B cell (primary cell): ENCODE results near the gene PRRC2A. TPM values are rescaled to one million over a fixed set of nuclear protein-coding genes. Genes with fewer than 3 reads are reported as not detected.

Experiments used
- ATAC-seq: fragments of 200-7000 bp; cut with Tn5 transposase; one replicate; pipeline ENCODE4 v1.10.0; 2021; ENCODE audit warnings: low read depth, mild to moderate bottlenecking, moderate number of reproducible peaks, moderate library complexity
- CTCF ChIA-PET: fragments of 350-600 bp; sonication (Branson Sonifier 250); formaldehyde crosslinking; loops from one replicate; lab custom pipeline; 2021; ENCODE audit warnings: antibody characterized with exemption, inconsistent platforms; lab: Charles Lee
- POLR2A ChIA-PET: fragments of 350-600 bp; sonication (Branson Sonifier 250); formaldehyde crosslinking; loops from one replicate; lab custom pipeline; 2021; ENCODE audit warnings: antibody characterized with exemption; lab: Charles Lee
- DNase-seq: peaks from one replicate; pipeline ENCODE4 v3.0.0; 2013
- H2AFZ ChIP-seq: 2 replicates; pipeline ENCODE4 v1.6.1; 2012; ENCODE audit warnings: mild to moderate bottlenecking, low read depth, low read length; ENCODE audit not compliant: insufficient read depth, poor library complexity, severe bottlenecking
- H3K27ac ChIP-seq, 2 donors: 1 replicate in 1 of 2; 2 replicates in 1 of 2; pipeline ENCODE4 v1.5.1; 2012 to 2013; ENCODE audit warnings: low read length in 2 of 2, mild to moderate bottlenecking in 2 of 2, moderate library complexity in 1 of 2
- H3K27me3 ChIP-seq, 4 experiments: fragments of 200-600 bp in 1 of 4; sonication (generic) in 1 of 4; replicated peaks in 1 of 4; 1 replicate in 2 of 4; 2 replicates in 2 of 4; pipeline versions ENCODE4 v1.6.1 to v1.7.0; 2013 to 2016; ENCODE audit warnings: low read length in 3 of 4, mild to moderate bottlenecking in 2 of 4, mixed read lengths in 1 of 4, moderate library complexity in 1 of 4; ENCODE audit not compliant: insufficient read depth in 4 of 4, control insufficient read depth in 3 of 4; ENCODE audit errors: control extremely low read depth in 1 of 4
- H3K36me3 ChIP-seq, 2 experiments: replicated peaks in 1 of 2; 1 replicate in 1 of 2; 2 replicates in 1 of 2; pipeline versions ENCODE4 v1.6.1 to v1.7.1; 2013; ENCODE audit warnings: low read length in 1 of 2; ENCODE audit not compliant: insufficient read depth in 2 of 2, control insufficient read depth in 1 of 2; ENCODE audit errors: control extremely low read depth in 1 of 2, extremely low read depth in 1 of 2
- H3K4me1 ChIP-seq, 2 donors: fragments of 200-600 bp in 1 of 2; sonication (generic) in 1 of 2; 1 replicate in 1 of 2; 2 replicates in 1 of 2; pipeline versions ENCODE4 v1.5.1 to v1.6.1; 2013 to 2017; ENCODE audit warnings: low read length in 2 of 2; ENCODE audit not compliant: control insufficient read depth in 2 of 2, insufficient read depth in 2 of 2
- H3K4me2 ChIP-seq: replicated peaks from 2 replicates; pipeline ENCODE3; 2012; ENCODE audit warnings: mild to moderate bottlenecking, low read depth, low read length; ENCODE audit not compliant: poor library complexity, severe bottlenecking
- H3K4me3 ChIP-seq, 5 experiments: fragments of 200-600 bp in 1 of 5; sonication (generic) in 1 of 5; 1 replicate in 3 of 5; 2 replicates in 2 of 5; pipeline versions ENCODE4 v1.5.1 to v1.7.0; 2011 to 2016; ENCODE audit warnings: low read length in 4 of 5, mild to moderate bottlenecking in 4 of 5, low read depth in 2 of 5, control low read depth in 1 of 5, moderate library complexity in 1 of 5; ENCODE audit not compliant: insufficient read depth in 1 of 5; ENCODE audit errors: control extremely low read depth in 1 of 5, extremely low read depth in 1 of 5
- H3K79me2 ChIP-seq: fragments of 200-600 bp; sonication (generic); one replicate; pipeline ENCODE4 v1.6.0; 2016; ENCODE audit warnings: low read length; ENCODE audit not compliant: control insufficient read depth, insufficient read depth
- H3K9ac ChIP-seq: fragments of 200-600 bp; sonication (generic); 2 replicates; pipeline ENCODE4 v1.6.1; 2017; ENCODE audit warnings: mild to moderate bottlenecking, low read length, moderate library complexity
- H3K9me3 ChIP-seq, 3 donors: one replicate each; pipeline versions ENCODE4 v1.6.1 to v1.7.1; 2013; ENCODE audit warnings: low read length in 2 of 3; ENCODE audit not compliant: control insufficient read depth in 2 of 3, insufficient read depth in 1 of 3; ENCODE audit errors: control extremely low read depth in 1 of 3
- H4K20me1 ChIP-seq: 2 replicates; pipeline ENCODE4 v1.6.0; 2012; ENCODE audit warnings: mild to moderate bottlenecking, low read length; ENCODE audit not compliant: insufficient read depth, control insufficient read depth, poor library complexity, severe bottlenecking
- H3K27ac Mint-ChIP-seq: one replicate; pipeline ENCODE4 v1.8.0; 2021; ENCODE audit warnings: mixed read lengths
- H3K27me3 Mint-ChIP-seq: one replicate; pipeline ENCODE4 v1.8.0; 2021; ENCODE audit warnings: mixed read lengths
- H3K4me1 Mint-ChIP-seq: one replicate; pipeline ENCODE4 v1.8.0; 2021; ENCODE audit warnings: mixed read lengths
- H3K4me3 Mint-ChIP-seq: one replicate; pipeline ENCODE4 v1.8.0; 2021; ENCODE audit warnings: mixed read lengths
- H3K9me3 Mint-ChIP-seq: one replicate; pipeline ENCODE4 v1.8.0; 2022; ENCODE audit warnings: mixed read lengths; ENCODE audit not compliant: insufficient read depth
- EZH2 ChIP-seq: IDR thresholded peaks from 2 replicates; pipeline ENCODE4 v1.6.1; 2012; ENCODE audit warnings: borderline replicate concordance, low read depth, mild to moderate bottlenecking, moderate library complexity, low read length; ENCODE audit not compliant: insufficient read depth, poor library complexity, severe bottlenecking
- WGBS: methylation state at CpG from one replicate; pipeline ENCODE4 v1.1.5; 2013; ENCODE audit warnings: missing lambda C conversion rate; ENCODE audit not compliant: insufficient coverage; 5-methylcytosine and 5-hydroxymethylcytosine counted together
- intact Hi-C: fragments of 100-400 bp; cut with micrococcal nuclease; formaldehyde crosslinking; loops from one replicate; pipeline ENCODE4 v1.10.0; 2022
- polyA plus RNA-seq: library from polyadenylated mRNA; depleted of rRNA; stranded (reverse); fragments of >200 nt; gene quantifications from 2 replicates; pipeline ENCODE4 v1.2.3, GENCODE V29; 2012
- total RNA-seq, 2 donors: library from RNA; stranded (reverse); fragments of 120-200 nt in 1 of 2; gene quantifications; 1 replicate in 1 of 2; 2 replicates in 1 of 2; pipeline versions ENCODE4 v1.2.3 to v1.2.4, GENCODE V29; 2013 to 2022
- TF ChIP-seq, protein P1 (sequence below): fragments of 200-600 bp; IDR thresholded peaks from one replicate; pipeline ENCODE4 v1.8.0; 2022; ENCODE audit warnings: antibody characterized with exemption, mild to moderate bottlenecking

Gene PRRC2A
- total and polyA plus RNA-seq, 2 donors (not counting 1 experiment from before 2014, with no cell fraction given) = 153 to 265 TPM

DNA sequence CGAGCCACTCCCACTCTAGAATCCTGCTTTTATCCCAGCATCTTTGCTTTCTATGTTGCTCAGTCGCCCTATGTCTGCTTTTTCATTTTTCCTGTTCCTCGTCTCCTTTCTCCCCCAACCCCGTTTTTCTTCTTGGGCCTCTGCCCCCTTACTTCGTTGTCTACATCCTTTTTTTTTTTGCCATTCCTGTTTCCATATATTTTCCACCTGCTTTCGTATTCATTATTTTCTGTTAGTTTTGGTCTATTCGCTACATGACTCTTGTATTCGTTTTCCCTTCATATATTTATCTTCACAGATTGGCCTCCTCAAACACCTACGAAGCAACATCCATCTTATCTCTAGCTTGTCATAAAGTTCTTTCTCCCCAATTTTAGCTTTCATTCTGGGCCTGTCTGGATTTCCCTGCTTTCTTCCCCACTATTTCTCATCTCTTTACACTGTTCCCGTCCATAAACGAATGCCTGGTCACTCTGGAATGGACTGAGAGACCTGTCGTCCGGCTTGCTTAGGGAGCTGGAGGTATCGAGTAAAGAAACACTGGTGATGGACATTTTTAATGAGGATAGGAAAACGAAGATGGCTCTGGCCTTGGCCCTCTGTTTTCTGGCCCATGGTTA is 915 bp downstream of the PRRC2A start:
- DNase-seq (no peak), ATAC-seq (no peak)
- intact Hi-C loops = loop anchor here (5.0 kb wide), 3 partner anchors 186 to 336 kb away; partner anchors contain the start of genes EHMT2, LSM2, NELFE and SKIC2
- Mint-ChIP-seq H3K4me1 (peaks cover 31% of the 10 kb centered on the region), H3K4me3 (peak overlapping the region; percentile 86), H3K27me3 (no peaks in the 10 kb centered on the region), H3K9me3 (no peaks in the 10 kb centered on the region), H3K27ac (peak overlapping the region; percentile 95)
- Histone ChIP-seq H3K27me3 (no peaks in the 10 kb centered on the region), H2AFZ (peak overlapping the region; percentile 70), H4K20me1 (peaks cover 6% of the 10 kb centered on the region), H3K4me1 (peaks cover 12 to 21% of the 10 kb centered on the region in 2 donors), H3K79me2 (peaks cover 21% of the 10 kb centered on the region), H3K4me3 (peak overlapping the region; percentile 69 to 90 (median 84)), H3K36me3 (peaks cover 5 to 40% of the 10 kb centered on the region in 2 experiments), H3K27ac (peak overlapping the region; percentile 97 to 99), H3K9me3 (peaks cover 0 to 6% (median 0%) of the 10 kb centered on the region in 3 donors), H3K4me2 (peak overlapping the region; percentile 90), H3K9ac (peak overlapping the region; percentile 90)
- ChIA-PET CTCF (interaction anchor here (1.0 to 2.3 kb wide), 5 partner anchors 14 to 70 kb away, joined by 4 to 11 read pairs (median 5); partner anchors contain the start of gene BAG6), POLR2A (interaction anchor here (0.6 to 1.7 kb wide), 7 partner anchors 17 to 173 kb away, joined by 3 to 7 read pairs (median 5); partner anchors contain the start of genes BAG6, C6orf47, LST1 and NCR3)
- no peak for TF ChIP-seq EZH2
- TF ChIP-seq, protein P1, sequence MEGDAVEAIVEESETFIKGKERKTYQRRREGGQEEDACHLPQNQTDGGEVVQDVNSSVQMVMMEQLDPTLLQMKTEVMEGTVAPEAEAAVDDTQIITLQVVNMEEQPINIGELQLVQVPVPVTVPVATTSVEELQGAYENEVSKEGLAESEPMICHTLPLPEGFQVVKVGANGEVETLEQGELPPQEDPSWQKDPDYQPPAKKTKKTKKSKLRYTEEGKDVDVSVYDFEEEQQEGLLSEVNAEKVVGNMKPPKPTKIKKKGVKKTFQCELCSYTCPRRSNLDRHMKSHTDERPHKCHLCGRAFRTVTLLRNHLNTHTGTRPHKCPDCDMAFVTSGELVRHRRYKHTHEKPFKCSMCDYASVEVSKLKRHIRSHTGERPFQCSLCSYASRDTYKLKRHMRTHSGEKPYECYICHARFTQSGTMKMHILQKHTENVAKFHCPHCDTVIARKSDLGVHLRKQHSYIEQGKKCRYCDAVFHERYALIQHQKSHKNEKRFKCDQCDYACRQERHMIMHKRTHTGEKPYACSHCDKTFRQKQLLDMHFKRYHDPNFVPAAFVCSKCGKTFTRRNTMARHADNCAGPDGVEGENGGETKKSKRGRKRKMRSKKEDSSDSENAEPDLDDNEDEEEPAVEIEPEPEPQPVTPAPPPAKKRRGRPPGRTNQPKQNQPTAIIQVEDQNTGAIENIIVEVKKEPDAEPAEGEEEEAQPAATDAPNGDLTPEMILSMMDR = no peak
- 43% methylated on average over 13 of the region's 15 CpGs for WGBS

DNA sequence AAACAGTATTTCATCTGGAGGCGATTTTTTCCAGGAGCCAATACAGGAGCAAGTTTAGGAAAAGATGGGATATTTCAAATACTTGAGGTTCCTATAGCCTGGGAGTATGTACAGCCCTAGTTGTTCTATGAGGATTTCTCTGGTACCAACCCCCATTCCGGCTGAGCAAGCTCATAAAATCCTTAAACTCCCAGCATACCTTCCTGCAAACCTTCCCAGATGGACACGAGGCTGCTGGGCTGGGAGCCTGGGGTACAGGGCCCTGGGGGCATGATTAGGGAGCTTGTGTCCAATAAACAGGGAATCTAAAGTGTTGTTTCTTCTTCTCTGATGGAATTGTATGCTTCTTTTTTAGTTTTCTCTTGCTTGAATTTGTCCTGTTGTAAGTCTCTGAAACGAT is 1.5 kb downstream of the PRRC2A start:
- peak overlapping the region; percentile 90 for H3K9ac ChIP-seq
- no peaks in the 10 kb centered on the region for H3K27me3 ChIP-seq
- Mint-ChIP-seq H3K4me3 (peak overlapping the region; percentile 86), H3K27ac (peak overlapping the region; percentile 95), H3K4me1 (peaks cover 25% of the 10 kb centered on the region), H3K27me3 (no peaks in the 10 kb centered on the region), H3K9me3 (no peaks in the 10 kb centered on the region)
- H3K9me3 ChIP-seq = peaks cover 0 to 6% (median 0%) of the 10 kb centered on the region in 3 donors
- 30% methylated on average over 2 of the region's 4 CpGs for WGBS
- intact Hi-C loops = loop anchor here (5.0 kb wide), 3 partner anchors 185 to 335 kb away; partner anchors contain the start of genes EHMT2, LSM2, NELFE and SKIC2
- ATAC-seq = no peak
- ChIA-PET CTCF (interaction anchor here (0.8 to 2.3 kb wide), 6 partner anchors 14 to 71 kb away, joined by 3 to 11 read pairs (median 5); partner anchors contain the start of gene BAG6), POLR2A (interaction anchor here (0.6 to 1.7 kb wide), 5 partner anchors 17 to 62 kb away, joined by 3 to 12 read pairs (median 7); no protein-coding TSS in a partner anchor)
- H3K27ac ChIP-seq = peak overlapping the region; percentile 97 to 99
- H3K4me1 ChIP-seq = peaks cover 10 to 16% of the 10 kb centered on the region in 2 donors
- H2AFZ ChIP-seq = no peak overlapping the region
- peaks cover 21% of the 10 kb centered on the region for H3K79me2 ChIP-seq
- TF ChIP-seq, protein P1 = no peak
- no peak for TF ChIP-seq EZH2
- H3K4me3 ChIP-seq = peak overlapping the region in 2 of 5 experiments; percentile 84 to 89
- no peak for DNase-seq
- H3K36me3 ChIP-seq = peaks cover 7 to 46% of the 10 kb centered on the region in 2 experiments
- peaks cover 6% of the 10 kb centered on the region for H4K20me1 ChIP-seq
- peak overlapping the region; percentile 90 for H3K4me2 ChIP-seq
